ENCODE data around the gene SIL1. TPM values are rescaled to one million over a fixed set of nuclear protein-coding genes. Genes with fewer than 3 reads are reported as not detected.

Gene SIL1
- total RNA-seq, 4 donors from 2014 or later: 41.4 to 63.1 (median 52.8) TPM

DNA sequence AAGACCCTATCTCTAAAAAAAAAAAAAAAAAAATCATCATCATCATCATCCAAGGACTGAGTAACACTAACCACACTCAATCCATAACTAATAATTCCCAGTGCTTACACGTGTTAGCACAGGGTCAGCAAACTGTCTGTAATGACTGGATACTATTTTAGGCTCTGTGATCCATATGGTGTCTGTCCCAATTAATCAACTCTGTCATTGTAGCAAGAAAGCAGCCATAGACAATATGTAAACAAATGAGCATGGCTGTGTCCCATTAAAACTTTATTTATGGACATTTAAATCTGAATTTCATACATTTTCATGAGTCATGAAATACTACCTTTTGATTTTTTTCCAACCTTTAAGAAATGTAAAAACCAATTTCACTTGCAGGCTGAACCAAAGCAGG lies 148.4 kb downstream of the SIL1 start:
- H3K4me3 ChIP-seq: no peak overlapping the region
- no peaks in the 10 kb centered on the region for H3K27me3 ChIP-seq
- peak overlapping the region in 1 of 4 donors; percentile 37 for H3K27ac ChIP-seq
- H3K4me1 ChIP-seq: peaks cover 0 to 18% (median 2%) of the 10 kb centered on the region in 4 donors
- no peak for TF ChIP-seq POLR2A (IDR thresholded peaks at IDR 0.05)
- TF ChIP-seq CTCF (IDR thresholded peaks at IDR 0.05): no peak
- TF ChIP-seq EP300 (IDR thresholded peaks at IDR 0.05): no peak
- no peaks in the 10 kb centered on the region for H3K9me3 ChIP-seq
- no peak for DNase-seq (ENCODE audit: low spot score in 2 of 2)
- H3K36me3 ChIP-seq: no peaks in the 10 kb centered on the region
- WGBS, 2 donors: 73 to 88% methylated on average over 1 of the region's 1 CpG

DNA sequence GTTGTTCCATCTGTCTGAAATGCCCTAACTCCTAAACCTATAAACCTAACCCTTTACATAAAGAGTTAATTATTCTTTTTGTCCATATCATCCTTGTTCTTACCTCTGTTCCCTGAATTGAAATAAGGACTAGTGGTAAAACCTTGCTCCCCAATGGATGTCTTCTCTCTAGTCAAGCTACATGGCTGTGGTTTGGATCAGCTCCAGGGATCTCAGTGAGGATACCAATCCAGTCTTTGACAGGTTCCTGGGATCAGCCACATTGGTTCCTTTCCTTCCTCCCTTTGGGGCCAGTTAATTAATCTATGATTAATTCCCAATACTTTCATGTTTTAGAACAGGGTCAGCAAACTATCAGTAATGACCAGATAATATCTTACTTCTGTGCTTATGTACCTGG lies 151.6 kb downstream of the SIL1 start:
- H3K36me3 ChIP-seq: peaks cover 0 to 19% (median 0%) of the 10 kb centered on the region in 3 donors
- H3K9me3 ChIP-seq: no peaks in the 10 kb centered on the region
- H3K4me3 ChIP-seq: no peak overlapping the region
- no peak overlapping the region for H3K27ac ChIP-seq
- no peak for DNase-seq (ENCODE audit: low spot score in 2 of 2)
- TF ChIP-seq CTCF (IDR thresholded peaks at IDR 0.05): no peak
- TF ChIP-seq EP300 (IDR thresholded peaks at IDR 0.05): no peak
- no peak for TF ChIP-seq POLR2A (IDR thresholded peaks at IDR 0.05)
- H3K4me1 ChIP-seq: peaks cover 0 to 17% (median under 1%) of the 10 kb centered on the region in 4 donors
- no peaks in the 10 kb centered on the region for H3K27me3 ChIP-seq

DNA sequence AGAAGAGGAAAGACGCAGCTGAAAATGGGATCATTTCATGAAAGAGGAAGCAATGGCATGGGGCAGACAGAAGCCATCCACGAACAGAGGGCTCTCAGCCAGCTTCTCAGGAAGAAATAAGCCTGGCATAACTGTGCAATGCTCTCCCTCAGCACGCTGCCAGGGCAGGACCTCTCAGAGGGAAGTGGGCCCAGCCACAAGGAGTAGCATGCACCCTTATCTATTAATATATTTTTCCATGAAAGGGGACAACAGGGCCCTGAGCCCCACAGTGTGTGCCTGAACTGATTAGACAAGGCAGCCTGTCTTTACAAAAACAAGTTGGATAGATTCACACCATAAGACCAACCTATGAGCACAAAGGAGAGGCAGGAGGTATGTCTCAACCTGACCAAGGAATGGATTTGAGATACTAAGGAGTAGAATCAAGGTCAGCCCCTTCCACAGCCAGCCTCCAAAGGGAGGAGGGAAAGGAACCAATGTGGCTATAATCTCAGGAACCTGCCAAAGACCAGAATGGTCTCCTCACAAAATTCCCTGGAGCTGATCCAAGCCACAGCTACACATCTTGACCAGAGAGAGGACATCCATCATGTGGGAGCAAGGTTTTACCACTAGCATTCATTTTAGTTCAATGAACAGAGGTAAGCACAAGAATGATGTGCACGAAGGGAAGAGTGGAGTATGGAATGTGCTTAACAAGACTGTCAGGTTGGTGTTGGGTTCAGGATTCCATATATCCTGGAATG lies 154.8 kb downstream of the SIL1 start:
- WGBS, 2 donors: 83 to 85% methylated on average over 4 of the region's 4 CpGs

DNA sequence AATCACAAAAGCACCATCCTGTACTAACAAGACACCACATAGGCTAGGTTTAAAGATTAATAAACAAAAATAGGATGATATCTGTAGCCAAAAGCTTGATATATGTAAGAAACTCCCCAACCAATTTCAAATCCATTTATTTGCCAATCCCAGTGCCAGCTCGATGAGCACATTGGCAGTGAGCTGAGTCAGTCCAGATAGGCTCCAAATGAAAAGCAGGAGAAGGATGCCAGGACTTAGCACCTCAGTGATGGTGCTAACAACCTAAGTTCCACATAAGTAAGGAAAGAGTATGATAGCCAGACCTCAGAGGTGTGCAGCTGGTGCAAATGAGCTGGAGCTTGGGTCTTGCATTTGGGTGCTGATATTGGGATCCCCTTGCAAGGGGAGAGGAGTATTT lies 158.1 kb downstream of the SIL1 start:
- H3K27ac ChIP-seq: no peak overlapping the region
- WGBS, 2 donors: 100% methylated on average over 1 of the region's 1 CpG
- no peak overlapping the region for H3K4me3 ChIP-seq
- peaks cover 0 to 46% (median 0%) of the 10 kb centered on the region in 3 donors for H3K36me3 ChIP-seq
- no peaks in the 10 kb centered on the region for H3K27me3 ChIP-seq
- H3K4me1 ChIP-seq: no peaks in the 10 kb centered on the region
- TF ChIP-seq EP300 (IDR thresholded peaks at IDR 0.05) (no peak), POLR2A (IDR thresholded peaks at IDR 0.05) (no peak), CTCF (IDR thresholded peaks at IDR 0.05) (no peak)
- H3K9me3 ChIP-seq: no peaks in the 10 kb centered on the region
- DNase-seq (ENCODE audit: low spot score in 2 of 2): no peak

More for the DNA sequence above, 154.8 kb downstream of the SIL1 start:
- Histone ChIP-seq H3K9me3 (no peaks in the 10 kb centered on the region), H3K27me3 (no peaks in the 10 kb centered on the region), H3K36me3 (peaks cover 0 to 38% (median 0%) of the 10 kb centered on the region in 3 donors), H3K4me1 (no peaks in the 10 kb centered on the region), H3K4me3 (no peak overlapping the region), H3K27ac (no peak overlapping the region)
- TF ChIP-seq EP300 (IDR thresholded peaks at IDR 0.05) (no peak), POLR2A (IDR thresholded peaks at IDR 0.05) (no peak), CTCF (IDR thresholded peaks at IDR 0.05) (no peak)
- no peak for DNase-seq (ENCODE audit: low spot score in 2 of 2)

DNA sequence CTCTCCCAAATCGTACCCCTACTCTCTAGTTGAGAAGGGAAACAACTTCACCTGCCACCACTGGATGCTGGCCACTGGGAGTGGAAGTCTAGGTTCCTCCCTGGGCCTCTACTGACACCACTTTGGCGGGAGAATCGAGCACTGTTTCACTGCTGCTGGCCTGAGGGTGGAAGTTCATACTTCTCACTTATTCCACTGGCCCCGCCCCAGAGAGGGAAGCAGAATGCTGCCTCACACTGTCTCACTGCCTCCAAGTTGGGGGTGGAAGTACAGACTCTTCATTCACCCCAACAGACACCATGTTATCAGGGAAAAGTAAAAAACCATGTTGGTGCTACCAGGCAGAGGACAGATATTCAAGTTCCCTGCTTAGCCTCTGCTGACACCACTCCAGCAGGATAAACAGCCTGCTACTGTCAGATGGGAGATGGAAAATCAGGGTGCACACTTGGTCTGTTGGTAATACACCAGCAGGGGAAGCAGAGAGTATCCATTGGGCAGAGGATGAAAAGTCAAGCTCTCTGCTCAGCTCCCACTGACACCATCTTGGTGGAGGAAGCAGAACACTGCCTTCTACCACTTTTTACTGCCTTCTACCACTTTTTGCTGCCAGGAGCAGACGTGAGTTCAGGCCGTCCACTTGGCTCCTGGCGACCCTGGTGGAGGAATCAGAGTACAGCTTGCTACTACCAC lies 159.4 kb downstream of the SIL1 start:
- TF ChIP-seq POLR2A (IDR thresholded peaks at IDR 0.05): no peak
- no peak for TF ChIP-seq CTCF (IDR thresholded peaks at IDR 0.05)
- TF ChIP-seq EP300 (IDR thresholded peaks at IDR 0.05): no peak
- no peaks in the 10 kb centered on the region for H3K9me3 ChIP-seq
- no peak overlapping the region for H3K4me3 ChIP-seq
- no peaks in the 10 kb centered on the region for H3K27me3 ChIP-seq
- DNase-seq (ENCODE audit: low spot score in 2 of 2): no peak
- H3K36me3 ChIP-seq: peaks cover 0 to 46% (median 0%) of the 10 kb centered on the region in 3 donors
- H3K27ac ChIP-seq: no peak overlapping the region
- H3K4me1 ChIP-seq: no peaks in the 10 kb centered on the region
- 80 to 87% methylated on average over 7 of the region's 7 CpGs for WGBS, 2 donors
